Right forelimb (tissue), 1 donor: Measurements from ENCODE around the gene LRRC27.
"Not testable (repeated sequence)": the region's sequence is repeated elsewhere in the genome, so short reads cannot be mapped to it uniquely, and the experiment has no call there.

Experiments used
- DNase-seq: peaks from one replicate; pipeline ENCODE4 v3.0.0-alpha.2; 2018

The LRRC27 gene

GRCh38 chr10:132316133-132316532 is 15.9 kb upstream of the LRRC27 start:
- no peak for DNase-seq

- DNase-seq: not testable (repeated sequence)
These were observed 14.5 kb upstream of the LRRC27 start for GRCh38 chr10:132317477-132317876.

GRCh38 chr10:132319853-132320653 is 11.9 kb upstream of the LRRC27 start:
- no peak for DNase-seq

- no peak for DNase-seq
These were observed 11.1 kb upstream of the LRRC27 start for GRCh38 chr10:132320654-132321469.

GRCh38 chr10:132321726-132322125 is 10.3 kb upstream of the LRRC27 start:
- no peak for DNase-seq

GRCh38 chr10:132322586-132323048 is 9.4 kb upstream of the LRRC27 start:
- DNase-seq: no peak

GRCh38 chr10:132324186-132324585 is 7.8 kb upstream of the LRRC27 start:
- no peak for DNase-seq

- DNase-seq: no peak
These were observed 5.6 kb upstream of the LRRC27 start for GRCh38 chr10:132326344-132326889.

- no peak for DNase-seq
These were observed 5.1 kb upstream of the LRRC27 start for GRCh38 chr10:132326925-132327324.

- DNase-seq: no peak
These were observed 3.9 kb upstream of the LRRC27 start for GRCh38 chr10:132328106-132328505.

GRCh38 chr10:132328738-132329137 is 3.3 kb upstream of the LRRC27 start:
- no peak for DNase-seq

GRCh38 chr10:132329565-132330485 is 2.2 kb upstream of the LRRC27 start:
- no peak for DNase-seq

- DNase-seq: no peak
These were observed 1.5 kb upstream of the LRRC27 start for GRCh38 chr10:132330486-132330833.

GRCh38 chr10:132332433-132332754 is 401 bp downstream of the LRRC27 start:
- no peak for DNase-seq

GRCh38 chr10:132333386-132333785 is 1.4 kb downstream of the LRRC27 start:
- DNase-seq: no peak

GRCh38 chr10:132334631-132335188 is 2.7 kb downstream of the LRRC27 start:
- DNase-seq: no peak

- DNase-seq: no peak
These were observed 3.4 kb downstream of the LRRC27 start for GRCh38 chr10:132335189-132336063.

GRCh38 chr10:132336064-132336746 is 4.2 kb downstream of the LRRC27 start:
- DNase-seq: no peak

- no peak for DNase-seq
These were observed 5.0 kb downstream of the LRRC27 start for GRCh38 chr10:132336919-132337407.

GRCh38 chr10:132337854-132338253 is 5.9 kb downstream of the LRRC27 start:
- not testable (repeated sequence) for DNase-seq

GRCh38 chr10:132338876-132339275 is 6.9 kb downstream of the LRRC27 start:
- no peak for DNase-seq
